IPS-18c (cell line): ENCODE results near the gene PROX2.
A peak's percentile ranks its signal among the peaks of the same experiment; 100 is the strongest.

Experiments
- H3K4me3 ChIP-seq: 2 replicates; pipeline ENCODE4 v1.7.0; 2013; ENCODE audit warnings: low read depth, mild to moderate bottlenecking, low read length, moderate library complexity; ENCODE audit not compliant: insufficient read depth
- H3K9me3 ChIP-seq: one replicate; pipeline ENCODE4 v1.6.1; 2013; ENCODE audit warnings: mild to moderate bottlenecking, low read length, moderate library complexity; ENCODE audit not compliant: control insufficient read depth, insufficient read depth

Gene PROX2

DNA sequence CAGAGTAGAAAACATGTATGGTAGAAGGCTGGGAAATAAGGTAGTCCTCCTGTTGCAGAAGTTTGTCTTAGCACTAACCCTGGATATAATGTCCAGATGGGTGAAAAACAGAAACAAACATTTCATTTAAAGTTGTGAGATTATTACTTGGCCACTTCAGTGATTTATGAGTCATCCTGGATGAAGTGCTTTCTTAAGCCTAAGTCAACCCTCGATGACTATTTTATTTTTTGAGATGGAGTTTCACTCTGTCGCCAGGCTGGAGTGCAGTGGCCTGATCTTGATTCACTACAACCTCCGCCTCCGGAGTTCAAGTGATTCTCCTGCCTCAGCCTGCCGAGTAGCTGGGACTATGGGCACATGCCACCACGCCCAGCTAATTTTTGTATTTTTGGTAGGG, 15.9 kb upstream of the PROX2 start:
- no peaks in the 10 kb centered on the region for H3K9me3 ChIP-seq
- no peak overlapping the region for H3K4me3 ChIP-seq

DNA sequence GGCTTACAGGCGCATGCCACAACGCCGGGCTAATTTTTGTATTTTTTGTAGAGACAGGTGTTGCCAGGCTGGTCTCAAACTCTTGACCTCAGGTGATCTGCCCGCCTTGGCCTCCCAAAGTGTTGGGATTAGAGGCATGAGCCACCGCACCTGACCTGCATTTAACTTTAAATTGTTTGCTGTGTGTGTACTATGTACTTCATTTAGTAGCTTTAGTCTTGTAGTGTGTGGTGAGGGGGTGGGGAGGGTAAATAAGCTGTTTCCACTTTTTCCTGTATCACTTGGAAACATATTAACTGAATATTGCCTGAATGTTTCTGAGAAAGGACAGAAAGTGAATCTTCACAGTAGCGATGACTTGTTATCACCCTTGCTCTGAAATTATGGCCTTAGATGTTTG, 14.3 kb upstream of the PROX2 start:
- Histone ChIP-seq H3K9me3 (no peaks in the 10 kb centered on the region), H3K4me3 (no peak overlapping the region)

DNA sequence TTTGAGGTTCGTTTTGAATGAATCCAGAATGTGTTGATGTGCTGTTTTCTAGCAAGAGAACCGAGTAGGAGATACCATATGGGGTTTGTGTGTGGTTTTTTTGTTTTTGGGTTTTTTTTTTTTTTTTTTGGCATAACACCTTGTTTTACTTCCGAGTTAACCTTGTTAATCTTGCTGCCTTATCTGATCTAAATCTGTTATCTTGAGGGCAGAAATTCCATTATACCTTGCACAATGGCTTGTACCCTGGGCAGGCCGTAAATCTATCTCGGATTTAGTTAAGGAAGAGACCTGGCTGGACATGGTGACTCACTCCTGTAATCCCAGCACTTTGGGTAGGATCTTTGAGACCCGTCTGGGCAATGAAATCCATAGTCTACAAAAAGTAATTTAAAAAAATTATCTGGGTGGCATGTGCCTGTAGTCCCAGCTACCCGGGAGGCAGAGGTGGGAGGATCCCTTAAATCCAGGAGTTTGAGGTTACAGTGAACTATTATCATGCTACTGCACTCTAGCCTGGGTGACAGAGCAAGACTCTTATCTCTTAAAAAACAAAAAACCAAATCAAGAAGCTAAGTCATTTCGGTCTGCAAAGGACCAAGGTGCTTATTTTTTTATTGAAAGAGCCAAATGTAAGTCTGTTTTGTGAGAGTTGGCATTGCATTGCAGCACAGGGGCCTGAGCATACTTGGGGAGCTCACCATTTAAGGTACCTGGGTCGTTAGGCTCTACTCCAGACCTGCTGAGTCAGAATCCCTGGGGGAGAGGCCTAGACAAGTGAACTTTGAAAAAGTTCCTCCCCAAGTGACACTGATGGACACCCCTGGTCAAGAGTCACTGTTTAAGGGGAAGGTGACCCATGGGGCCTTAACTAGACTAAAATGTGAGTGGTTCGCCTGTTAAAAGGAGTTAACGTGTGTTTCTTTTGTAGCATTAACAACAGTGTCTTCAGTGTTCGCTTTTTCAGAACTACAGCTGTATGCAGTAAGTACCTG, 12.5 kb upstream of the PROX2 start:
- no peak overlapping the region for H3K4me3 ChIP-seq
- H3K9me3 ChIP-seq, result no peaks in the 10 kb centered on the region

DNA sequence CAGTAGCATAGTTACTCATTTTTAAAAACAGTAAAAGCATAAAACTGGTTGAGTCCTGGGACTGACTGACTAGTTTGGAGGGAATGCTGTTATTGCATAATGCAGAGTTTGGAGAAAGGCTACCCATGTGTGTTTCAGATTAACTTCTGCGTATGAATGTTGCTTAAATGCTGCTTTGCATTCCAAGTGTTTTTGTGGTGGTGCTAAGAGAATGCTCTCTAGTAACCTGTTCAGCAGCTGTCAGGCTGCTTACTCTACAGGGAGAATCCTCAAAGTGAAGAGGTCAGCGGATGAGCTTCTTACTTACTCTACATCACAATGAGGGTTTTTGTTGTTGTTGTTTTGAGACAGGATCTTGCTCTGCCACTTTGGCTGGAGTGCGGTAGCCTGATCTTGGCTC, 10.1 kb upstream of the PROX2 start:
- H3K4me3 ChIP-seq, result no peak overlapping the region
- no peaks in the 10 kb centered on the region for H3K9me3 ChIP-seq

DNA sequence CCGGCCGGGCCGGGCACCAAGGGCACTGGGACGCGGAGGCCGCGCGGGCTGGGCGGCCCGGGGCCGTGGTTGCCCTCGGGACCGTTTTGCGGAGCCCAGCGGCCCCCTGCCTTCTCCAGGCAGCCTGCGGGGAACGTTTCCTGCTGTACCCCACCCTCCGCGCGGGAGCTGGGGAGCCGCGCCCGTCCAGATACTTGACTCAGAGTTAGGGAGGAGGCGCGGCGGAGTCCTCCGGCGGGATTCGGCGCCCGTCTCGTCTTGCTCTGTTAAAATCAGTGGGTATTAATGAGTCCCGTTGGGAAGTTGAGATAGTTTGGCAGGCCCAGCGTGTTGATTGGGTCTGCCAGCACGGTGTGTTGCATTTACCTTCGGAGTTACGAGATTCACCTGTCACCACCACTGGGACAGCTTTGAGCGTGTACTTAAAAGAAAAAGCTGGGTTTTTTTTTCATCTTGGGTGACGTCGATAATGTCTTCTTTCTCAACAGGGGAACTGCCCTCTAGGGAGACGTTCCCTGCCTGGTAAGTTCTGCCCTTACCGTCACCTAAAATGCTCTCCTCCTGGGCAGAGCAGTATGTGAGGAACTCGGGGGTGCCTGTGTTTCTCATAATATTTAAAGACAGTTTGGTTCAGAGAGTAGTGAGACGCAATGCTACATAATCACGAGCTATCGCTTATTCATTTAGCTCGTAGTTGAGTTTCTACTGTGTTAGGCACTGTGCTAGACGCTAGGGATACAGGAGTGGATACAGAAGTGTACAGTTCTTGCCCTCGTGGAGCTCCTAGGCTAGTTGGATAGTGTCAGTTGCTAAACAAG, 6.4 kb upstream of the PROX2 start:
- no peaks in the 10 kb centered on the region for H3K9me3 ChIP-seq
- H3K4me3 ChIP-seq, result peak overlapping the region; percentile 96

DNA sequence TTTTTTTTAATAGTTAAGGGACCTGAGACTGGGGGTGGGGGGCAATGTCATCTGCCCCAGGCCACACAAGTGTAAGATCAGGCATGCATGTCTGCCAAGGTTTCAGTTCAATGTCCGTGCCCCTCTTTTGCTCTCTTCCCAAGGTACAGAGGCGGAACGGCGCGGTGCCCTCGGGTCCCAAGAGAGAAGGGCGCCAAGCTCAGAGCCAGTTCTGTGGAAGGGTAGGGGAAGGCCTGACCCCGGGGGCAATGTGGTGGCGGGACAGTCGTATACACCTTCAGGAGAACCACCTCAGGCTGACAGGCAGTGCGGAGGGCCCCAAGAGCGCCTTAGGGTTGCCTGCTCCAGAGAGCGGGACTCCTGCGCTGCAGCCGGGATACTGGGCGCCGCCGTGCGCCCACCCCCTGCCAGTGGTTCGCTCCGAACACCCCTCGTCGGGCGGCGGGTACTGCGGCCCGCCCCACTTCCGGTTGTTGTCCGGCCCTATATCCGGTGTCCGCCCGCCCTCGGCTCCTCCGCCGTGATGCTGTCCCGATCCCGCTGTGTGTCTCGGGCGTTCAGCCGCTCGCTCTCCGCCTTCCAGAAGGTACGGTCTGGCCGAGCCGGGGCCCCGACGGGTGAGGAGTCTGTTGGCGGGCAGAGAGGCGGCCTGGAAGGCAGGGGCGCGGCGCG, 5.6 kb upstream of the PROX2 start, which contains the start of gene DLST:
DLST (plus strand) TSS at position 486 of the 672 bp plus-strand sequence; CDS start at position 524, 38 bp downstream.
- no peaks in the 10 kb centered on the region for H3K9me3 ChIP-seq

DNA sequence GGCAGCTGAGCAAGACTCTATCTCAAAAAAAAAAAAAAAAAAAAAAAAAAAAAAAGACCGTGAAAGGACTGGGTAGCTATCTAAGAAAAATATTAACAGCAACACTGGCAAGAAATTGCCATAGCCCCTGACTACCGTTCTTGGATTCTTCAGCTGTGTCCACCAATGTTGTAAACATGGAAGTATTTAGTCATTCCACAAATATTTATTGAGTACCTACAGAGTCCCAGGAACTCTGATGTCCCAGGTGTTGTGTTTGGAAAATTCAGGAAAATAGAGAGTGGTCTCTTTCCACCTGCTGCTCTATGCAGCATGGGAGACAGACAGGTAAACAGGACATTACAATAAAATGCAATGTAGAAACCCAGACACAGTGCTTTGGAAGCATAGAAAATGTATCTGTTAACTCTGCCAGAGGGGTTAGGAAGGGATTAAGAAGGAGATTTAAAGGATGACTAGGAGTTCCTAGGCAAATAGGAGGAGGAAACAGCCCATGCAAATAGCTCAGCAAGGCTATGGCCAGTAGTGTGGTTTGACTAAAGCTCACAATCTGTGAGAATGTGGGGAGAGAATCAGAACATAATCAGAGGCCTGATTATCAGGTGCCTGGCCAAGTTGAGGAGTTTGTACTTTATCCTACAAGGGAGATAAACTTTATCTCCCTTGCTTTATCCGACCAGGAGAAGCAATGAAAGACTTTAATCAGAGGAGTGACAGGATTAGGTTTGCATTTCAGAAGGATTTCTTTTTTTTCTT, 3.7 kb upstream of the PROX2 start:
- H3K9me3 ChIP-seq, result no peaks in the 10 kb centered on the region
- no peak overlapping the region for H3K4me3 ChIP-seq

More for the DNA sequence above, 5.6 kb upstream of the PROX2 start, which contains the start of gene DLST:
- peak within 1 kb of the TSS; percentile 96 for H3K4me3 ChIP-seq

DNA sequence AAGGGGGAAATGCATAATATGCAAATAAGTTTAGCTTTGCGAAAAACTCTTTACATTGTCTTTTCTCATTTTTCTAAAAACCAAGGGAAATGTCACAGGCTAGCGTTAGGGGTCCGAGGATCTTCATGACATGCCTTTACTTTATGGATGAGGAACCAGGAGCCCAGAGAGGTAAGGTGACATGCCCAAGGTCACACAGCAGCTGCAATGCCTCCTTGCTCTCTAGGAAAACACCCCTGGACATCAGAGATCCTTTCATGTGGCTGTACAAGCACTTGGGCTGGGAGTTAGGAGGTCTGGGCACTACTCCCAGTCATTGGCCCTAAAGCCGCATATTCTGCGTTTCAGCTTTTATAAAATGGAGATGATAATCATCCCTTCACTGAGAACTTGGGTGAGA, 741 bp downstream of the PROX2 start:
- H3K9me3 ChIP-seq, result no peaks in the 10 kb centered on the region
- no peak overlapping the region for H3K4me3 ChIP-seq

DNA sequence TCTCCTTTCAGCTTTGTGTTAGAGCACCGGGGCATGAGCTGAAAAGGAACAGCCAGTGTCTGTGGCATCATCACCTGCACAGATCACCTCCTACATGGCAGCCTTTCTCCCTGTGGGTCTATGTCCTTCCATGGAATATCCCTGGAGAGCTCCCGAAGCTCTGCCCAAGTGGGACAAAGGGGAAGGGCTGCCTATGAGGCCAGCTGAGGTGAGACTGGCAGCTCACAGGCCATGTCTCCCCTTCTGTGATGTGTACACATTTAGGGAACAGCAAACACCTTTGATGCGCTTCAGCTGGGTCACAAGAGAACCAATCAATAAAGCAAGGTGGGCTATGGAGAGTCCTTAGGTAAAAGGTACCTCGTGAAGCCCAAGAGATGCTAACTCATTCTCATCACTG, 4.1 kb downstream of the PROX2 start:
- H3K4me3 ChIP-seq, result no peak overlapping the region
- no peaks in the 10 kb centered on the region for H3K9me3 ChIP-seq

DNA sequence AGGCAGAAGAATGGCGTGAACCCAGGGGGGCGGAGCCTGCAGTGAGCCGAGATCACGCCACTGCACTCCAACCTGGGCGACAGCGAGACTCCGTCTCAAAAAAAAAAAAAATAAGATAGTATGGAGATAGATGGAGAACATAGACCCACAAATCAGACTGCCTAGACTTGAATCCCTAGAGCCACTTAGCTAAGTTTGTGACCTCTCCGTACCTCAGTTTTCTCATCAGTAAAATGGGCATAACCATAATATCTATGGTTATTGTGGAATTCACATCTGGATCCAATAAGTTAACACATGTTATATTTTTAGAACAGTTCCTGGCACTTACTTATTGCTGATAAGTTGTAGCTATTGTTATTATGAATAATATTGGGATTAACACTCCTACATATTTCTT, 7.2 kb downstream of the PROX2 start:
- Histone ChIP-seq H3K4me3 (no peak overlapping the region), H3K9me3 (no peaks in the 10 kb centered on the region)

DNA sequence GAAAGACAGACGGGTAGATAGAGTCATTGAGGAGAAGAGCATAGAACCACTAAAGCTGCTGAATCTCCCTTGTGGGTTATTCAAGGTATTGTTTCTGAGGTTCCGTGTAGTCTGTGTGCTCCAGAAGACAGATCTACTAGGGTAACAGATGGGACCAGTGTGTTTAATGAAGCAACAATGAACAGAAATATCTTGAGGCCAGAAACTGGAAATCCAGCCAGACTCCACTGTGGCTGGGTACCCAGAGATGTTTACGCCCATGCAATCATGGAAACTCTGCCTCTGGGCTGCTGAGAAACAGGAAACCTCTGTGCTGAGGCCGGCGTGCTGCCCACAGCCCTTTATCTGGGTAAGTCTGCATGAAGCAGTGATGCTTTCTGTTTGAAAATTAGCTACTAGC, 8.3 kb downstream of the PROX2 start:
- Histone ChIP-seq H3K9me3 (no peaks in the 10 kb centered on the region), H3K4me3 (no peak overlapping the region)

DNA sequence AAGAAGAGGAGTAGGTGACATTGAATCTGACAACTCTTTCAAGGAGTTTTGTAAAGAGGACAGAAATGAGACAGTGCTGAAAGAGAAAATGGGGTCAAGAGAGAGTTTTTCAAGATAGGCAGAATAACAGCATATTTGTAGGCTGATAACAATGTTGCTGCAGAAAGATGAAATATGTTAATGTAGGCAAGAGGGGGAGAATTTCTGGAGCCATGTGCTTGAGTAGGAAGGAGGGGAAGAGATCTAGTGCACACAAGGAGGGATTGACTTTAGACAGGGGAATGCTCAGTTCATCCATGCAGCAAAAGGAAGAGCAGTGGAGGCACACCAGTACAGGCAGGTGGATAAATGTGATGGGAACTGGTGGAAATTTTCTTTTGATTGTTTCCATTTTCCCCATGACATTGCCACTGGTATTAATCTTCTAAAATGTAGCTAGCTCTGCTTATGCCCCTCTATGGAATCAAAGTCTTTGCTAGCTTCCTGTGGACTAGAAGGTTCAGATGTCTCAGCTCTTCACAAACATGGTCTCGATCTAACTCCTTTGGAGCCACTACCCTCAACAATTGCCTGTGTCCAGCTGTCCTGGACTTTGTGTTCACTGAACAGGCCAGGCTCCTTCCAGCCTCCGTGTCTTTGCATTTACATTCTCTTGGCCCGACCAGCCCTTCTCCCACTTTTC, 9.1 kb downstream of the PROX2 start:
- no peaks in the 10 kb centered on the region for H3K9me3 ChIP-seq
- H3K4me3 ChIP-seq, result no peak overlapping the region

DNA sequence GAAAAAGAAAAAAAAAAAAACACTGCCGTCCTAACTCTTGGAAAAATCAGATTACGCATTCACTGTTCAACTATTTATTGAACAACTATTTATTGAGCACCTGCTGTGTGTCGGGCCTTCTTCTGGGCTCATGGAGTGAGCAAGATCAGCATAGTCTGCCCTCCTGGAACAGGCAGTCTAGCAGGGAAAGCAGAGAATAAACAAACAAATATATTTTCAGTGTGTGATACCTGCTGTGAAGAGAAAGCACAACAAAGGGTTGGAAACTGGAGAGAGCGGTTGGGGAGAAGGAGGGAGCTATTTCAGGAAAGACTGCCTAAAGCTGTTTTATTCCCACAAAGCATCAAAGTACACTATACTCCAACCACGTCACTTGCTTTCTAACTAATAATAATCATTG, 10.8 kb downstream of the PROX2 start:
- no peaks in the 10 kb centered on the region for H3K9me3 ChIP-seq
- no peak overlapping the region for H3K4me3 ChIP-seq

DNA sequence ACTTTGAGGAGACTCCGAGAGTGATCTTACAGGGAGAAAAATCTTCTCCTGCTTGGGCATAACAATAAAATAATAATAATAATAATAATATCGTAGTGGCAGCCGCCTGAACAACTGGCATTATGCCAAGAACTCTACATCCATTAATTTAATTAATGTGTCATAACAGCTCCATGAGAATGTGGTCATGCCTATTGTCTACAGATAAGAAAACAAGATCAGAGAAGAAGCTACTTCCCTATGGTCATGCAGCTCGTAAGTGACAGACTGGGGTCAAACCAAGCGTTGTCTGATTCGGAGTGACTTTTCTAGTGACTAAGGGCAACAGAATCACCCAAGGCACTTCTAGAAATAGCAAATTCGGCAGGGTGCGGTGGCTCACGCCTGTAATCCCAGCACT, 11.7 kb downstream of the PROX2 start:
- H3K4me3 ChIP-seq, result no peak overlapping the region
- no peaks in the 10 kb centered on the region for H3K9me3 ChIP-seq

DNA sequence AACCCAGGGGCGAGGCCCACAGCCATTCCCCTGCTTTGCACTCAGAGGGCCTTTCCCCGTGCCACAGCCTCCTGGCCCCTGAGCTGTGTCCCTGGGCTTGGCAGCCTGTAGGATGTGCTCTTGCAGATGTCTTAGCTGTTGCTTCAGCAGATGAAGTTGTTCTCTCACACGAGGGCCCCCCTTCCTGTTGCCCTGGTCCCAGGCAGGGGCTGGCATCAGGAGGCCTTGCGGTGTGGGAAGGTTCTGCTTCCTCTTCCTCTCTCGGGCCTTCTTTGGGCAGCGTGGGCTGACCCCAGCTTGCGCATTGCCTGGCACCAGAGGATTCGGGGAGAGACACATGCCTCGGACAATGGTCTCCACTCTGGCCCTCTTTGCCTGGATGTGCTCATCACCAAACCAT, 12.7 kb downstream of the PROX2 start:
- H3K9me3 ChIP-seq, result no peaks in the 10 kb centered on the region
- no peak overlapping the region for H3K4me3 ChIP-seq

DNA sequence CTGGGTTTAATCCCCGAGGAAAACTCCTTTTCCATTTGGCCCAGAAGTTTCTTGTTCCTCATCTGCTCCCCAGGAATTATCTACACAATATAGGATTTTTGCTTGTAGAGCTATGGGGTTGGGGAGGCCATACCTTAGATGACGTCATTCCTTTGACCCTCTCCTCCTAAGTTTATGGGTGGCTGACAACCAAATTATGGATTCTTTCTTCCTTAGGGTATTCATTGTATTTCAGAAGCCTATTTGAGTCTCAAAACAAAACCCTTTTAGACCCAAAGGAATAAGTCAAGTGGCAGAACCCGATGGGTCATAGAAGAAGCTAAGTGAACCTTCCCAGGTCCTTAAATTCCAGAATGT, 14.2 kb downstream of the PROX2 start:
- Histone ChIP-seq H3K4me3 (no peak overlapping the region), H3K9me3 (no peaks in the 10 kb centered on the region)
